ENCODE results near the gene NEUROD6. TPM values are rescaled to one million over a fixed set of nuclear protein-coding genes. Genes with fewer than 3 reads are reported as not detected.

Gene NEUROD6
- total and polyA plus RNA-seq, 4 donors = not detected

GRCh38 chr7:31307972-31308371 is 32.6 kb downstream of the NEUROD6 start:
- H3K9ac ChIP-seq (ENCODE audit: low read depth in 1 of 2, low read length in 2 of 2) = no peak overlapping the region
- no peaks in the 10 kb centered on the region for H3K9me3 ChIP-seq (ENCODE audit: control insufficient read depth in 4 of 4, low read length in 3 of 4)
- no peak for TF ChIP-seq YY1 (IDR thresholded peaks at IDR 0.05)
- TF ChIP-seq EGR1 (IDR thresholded peaks at IDR 0.05; ENCODE audit: low read depth in 2 of 2) = no peak
- TF ChIP-seq RXRA (IDR thresholded peaks at IDR 0.05) = no peak
- TF ChIP-seq CTCF (IDR thresholded peaks at IDR 0.05; ENCODE audit: low read depth, low read length, missing input control) = no peak
- no peak for TF ChIP-seq RAD21 (IDR thresholded peaks at IDR 0.05)
- TF ChIP-seq FOXA2 (IDR thresholded peaks at IDR 0.05) = no peak
- no peak for TF ChIP-seq JUND (IDR thresholded peaks at IDR 0.05)
- TF ChIP-seq HNF4G (IDR thresholded peaks at IDR 0.05) = no peak
- no peak for TF ChIP-seq ZBTB33 (IDR thresholded peaks at IDR 0.05)
- TF ChIP-seq TAF1 (conservative IDR thresholded peaks at IDR 0.05) = no peak
- TF ChIP-seq REST (IDR thresholded peaks at IDR 0.05) = no peak
- TF ChIP-seq HNF4A (conservative IDR thresholded peaks at IDR 0.05) = no peak
- TF ChIP-seq NR2F2 (IDR thresholded peaks at IDR 0.05) = no peak
- TF ChIP-seq FOXA1 (IDR thresholded peaks at IDR 0.05) = no peak
- TF ChIP-seq MAX (IDR thresholded peaks at IDR 0.05) = no peak
- TF ChIP-seq SP1 (IDR thresholded peaks at IDR 0.05) = no peak
- no peak for TF ChIP-seq GABPA (IDR thresholded peaks at IDR 0.05 in 1 of 2, conservative IDR thresholded peaks at IDR 0.05 in 1 of 2)
- TF ChIP-seq ATF3 (IDR thresholded peaks at IDR 0.05) = no peak
- DNase-seq (ENCODE audit: low spot score) = no peak
- WGBS = 90% methylated on average over 7 of the region's 7 CpGs
- no peaks in the 10 kb centered on the region for H3K4me1 ChIP-seq (ENCODE audit: control insufficient read depth in 4 of 4, insufficient read depth in 4 of 4, low read length in 3 of 4)
- H3K36me3 ChIP-seq (ENCODE audit: control insufficient read depth in 4 of 4, insufficient read depth in 3 of 4, low read depth in 1 of 4, low read length in 3 of 4) = no peaks in the 10 kb centered on the region
- no peak overlapping the region for H3K4me3 ChIP-seq (ENCODE audit: low read depth in 1 of 3, low read length in 3 of 3)
- H3K27me3 ChIP-seq (ENCODE audit: control insufficient read depth in 4 of 4, insufficient read depth in 4 of 4, low read length in 3 of 4) = no peaks in the 10 kb centered on the region
- H3K27ac ChIP-seq (ENCODE audit: low read depth in 1 of 2, low read length in 2 of 2) = no peak overlapping the region
